Left lung (tissue), 14 donors: ENCODE results near the gene LRRC8A. TPM values are rescaled to one million over a fixed set of nuclear protein-coding genes. Genes with fewer than 3 reads are reported as not detected.

Source experiments
- ATAC-seq: fragments of 200-7000 bp; cut with Tn5 transposase; one replicate; pipeline ENCODE4 v1.9.1; 2020; ENCODE audit warnings: moderate library complexity
- DNase-seq, 4 donors: peaks; one replicate each; pipeline ENCODE4 v3.0.0-alpha.2; 2013 to 2020
- H3K27ac ChIP-seq, 2 donors: fragments of 200-600 bp; sonication (generic) in 1 of 2; one replicate each; pipeline versions ENCODE4 v1.5.0 to v1.8.0; 2020 to 2021
- H3K27me3 ChIP-seq, 2 donors: fragments of 200-600 bp; sonication (generic) in 1 of 2; one replicate each; pipeline versions ENCODE4 v1.5.0 to v1.8.0; 2020 to 2021
- H3K36me3 ChIP-seq, 2 donors: fragments of 200-600 bp; sonication (generic) in 1 of 2; one replicate each; pipeline versions ENCODE4 v1.5.0 to v1.8.0; 2020 to 2021
- H3K4me1 ChIP-seq, 2 donors: fragments of 200-600 bp; one replicate each; pipeline ENCODE4 v1.8.0; 2021
- H3K4me3 ChIP-seq, 2 donors: fragments of 200-600 bp; sonication (generic) in 1 of 2; one replicate each; pipeline versions ENCODE4 v1.5.0 to v1.8.0; 2020 to 2021; ENCODE audit warnings: mild to moderate bottlenecking in 1 of 2
- H3K9me3 ChIP-seq, 2 donors: fragments of 200-600 bp; sonication (generic) in 1 of 2; one replicate each; pipeline versions ENCODE4 v1.5.0 to v1.8.0; 2020 to 2021
- intact Hi-C, 2 donors: fragments of 100-400 bp; cut with DNase I; formaldehyde crosslinking; loops; one replicate each; pipeline versions ENCODE4 v1.11.2 to v1.14.2; 2022
- long read RNA-seq, 12 donors: library from polyadenylated mRNA in 2 of 12; unstranded in 2 of 12; transcript quantifications; one replicate each; pipeline ENCODE4 v2.0.0 and lab custom pipeline, GENCODE V29; 2019 to 2026
- polyA plus RNA-seq, 6 donors: library from polyadenylated mRNA; unstranded; fragments of 120-200 nt; gene quantifications; one replicate each; pipeline ENCODE4 v1.2.1, GENCODE V29; 2013; ENCODE audit not compliant: insufficient read length in 6 of 6
- total RNA-seq, 2 donors: library from RNA; stranded (reverse); fragmentation: NEBNext Ultra II Directional; extraction: Animal tissue kit (Norgen Biotek cat#: 25700); gene quantifications; one replicate each; pipeline ENCODE4 v1.2.1, GENCODE V29; 2021
- TF ChIP-seq, protein P1 (sequence below), 2 donors: fragments of 200-600 bp; sonication (generic) in 1 of 2; IDR thresholded peaks; one replicate each; pipeline versions ENCODE4 v1.5.0 to v1.8.0; 2021; ENCODE audit warnings: antibody characterized with exemption in 2 of 2
- donor health status: DM: no; HTN: yes; CAD: no.
- donor health status: DM: no; HTN: no; CAD: no.

The LRRC8A gene
- 10 to 100 TPM; 61.9 to 70.6 TPM for total RNA-seq
- polyA plus RNA-seq, result 10 to 100 TPM; 24.6 to 32.9 (median 28.2) TPM
- long read RNA-seq, donor 1, full-length matches to known transcripts, result 8 of 48 reads
- long read RNA-seq, donor 1, partial matches to known transcripts, result 40 of 48 reads
- long read RNA-seq, donor 1, other reads (novel, unspliced or antisense), result 0 of 48 reads
- long read RNA-seq, donor 2, full-length matches to known transcripts, result 3 of 10 reads
- long read RNA-seq, donor 2, partial matches to known transcripts, result 7 of 10 reads
- long read RNA-seq, donor 2, other reads (novel, unspliced or antisense), result 0 of 10 reads
- long read RNA-seq, donor 3, full-length matches to known transcripts, result 6 of 11 reads
- long read RNA-seq, donor 3, partial matches to known transcripts, result 5 of 11 reads
- long read RNA-seq, donor 3, other reads (novel, unspliced or antisense), result 0 of 11 reads
- long read RNA-seq, donor 4, full-length matches to known transcripts, result 5 of 11 reads
- long read RNA-seq, donor 4, partial matches to known transcripts, result 3 of 11 reads
- long read RNA-seq, donor 4, other reads (novel, unspliced or antisense), result 3 of 11 reads
- long read RNA-seq, donor 5, full-length matches to known transcripts, result 3 of 19 reads
- long read RNA-seq, donor 5, partial matches to known transcripts, result 16 of 19 reads
- long read RNA-seq, donor 5, other reads (novel, unspliced or antisense), result 0 of 19 reads
- long read RNA-seq, donor 6, full-length matches to known transcripts, result 4 of 4 reads
- long read RNA-seq, donor 6, partial matches to known transcripts, result 0 of 4 reads
- long read RNA-seq, donor 6, other reads (novel, unspliced or antisense), result 0 of 4 reads
- long read RNA-seq, donor 7, full-length matches to known transcripts, result 3 of 3 reads
- long read RNA-seq, donor 7, partial matches to known transcripts, result 0 of 3 reads
- long read RNA-seq, donor 7, other reads (novel, unspliced or antisense), result 0 of 3 reads
- long read RNA-seq, donor 8, full-length matches to known transcripts, result 6 of 26 reads
- long read RNA-seq, donor 8, partial matches to known transcripts, result 20 of 26 reads
- long read RNA-seq, donor 8, other reads (novel, unspliced or antisense), result 0 of 26 reads
- long read RNA-seq, donor 9, result 0 reads
- long read RNA-seq, donor 10, full-length matches to known transcripts, result 16 of 23 reads
- long read RNA-seq, donor 10, partial matches to known transcripts, result 4 of 23 reads
- long read RNA-seq, donor 10, other reads (novel, unspliced or antisense), result 3 of 23 reads
- long read RNA-seq, donor 11, full-length matches to known transcripts, result 14 of 26 reads
- long read RNA-seq, donor 11, partial matches to known transcripts, result 12 of 26 reads
- long read RNA-seq, donor 11, other reads (novel, unspliced or antisense), result 0 of 26 reads
- long read RNA-seq, donor 12, full-length matches to known transcripts, result 4 of 10 reads
- long read RNA-seq, donor 12, partial matches to known transcripts, result 6 of 10 reads
- long read RNA-seq, donor 12, other reads (novel, unspliced or antisense), result 0 of 10 reads

DNA sequence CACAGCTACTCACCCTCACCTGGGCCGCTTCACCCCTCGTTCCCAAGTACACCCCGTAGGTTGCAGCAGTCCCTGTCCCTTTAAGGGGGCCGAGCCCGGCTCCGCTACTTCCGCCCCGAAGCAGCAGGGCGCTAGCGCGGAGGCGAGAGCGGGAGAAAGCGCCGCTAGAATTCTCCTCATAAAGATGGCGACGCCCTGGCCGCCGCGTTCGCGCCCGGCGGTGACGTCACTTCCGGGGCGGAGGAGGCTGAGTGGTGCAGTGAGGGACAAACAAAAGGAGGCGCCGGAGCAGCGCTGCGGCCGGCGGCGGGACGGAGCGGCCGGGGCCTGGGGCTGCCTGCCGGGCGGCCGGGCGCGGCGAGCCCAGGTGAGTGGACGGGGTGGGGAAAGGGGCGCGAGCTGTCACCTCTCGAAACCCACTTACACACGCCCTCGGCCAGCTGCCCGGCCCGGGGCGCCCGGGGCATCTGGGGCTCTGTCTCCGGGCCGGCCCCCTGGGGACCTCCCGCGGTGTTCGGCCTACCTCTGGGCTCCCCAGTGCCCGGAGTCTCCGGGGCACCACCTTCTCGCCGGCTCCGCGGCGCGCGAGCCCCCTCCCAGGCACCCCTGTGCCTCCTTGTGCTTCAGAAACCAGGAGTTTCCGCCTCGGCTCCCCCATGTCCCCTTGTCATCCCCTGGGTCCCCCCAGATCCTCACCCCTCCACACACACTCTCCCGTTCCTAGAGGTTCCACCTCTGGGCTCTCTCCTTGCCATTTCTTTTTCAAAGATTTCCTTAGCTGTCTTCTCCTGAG is at the start of gene LRRC8A, which contains the start of gene KYAT1:
LRRC8A (plus strand) TSS at position 250 of the 793 bp plus-strand sequence. CDS start 25,032 bp downstream, outside the sequence.
KYAT1 (minus strand) TSS at position 67 of the 793 bp plus-strand sequence. CDS start 36,545 bp downstream, outside the sequence.
- Histone ChIP-seq H3K36me3 (peaks cover 0 to 31% of the 10 kb centered on the region in 2 donors), H3K9me3 (no peaks in the 10 kb centered on the region), H3K4me1 (peaks cover 12 to 55% of the 10 kb centered on the region in 2 donors), H3K27ac (peak within 1 kb of the TSS; percentile 90 to 93), H3K27me3 (no peaks in the 10 kb centered on the region), H3K4me3 (peak within 1 kb of the TSS; percentile 93 to 94)
- TF ChIP-seq, protein P1, sequence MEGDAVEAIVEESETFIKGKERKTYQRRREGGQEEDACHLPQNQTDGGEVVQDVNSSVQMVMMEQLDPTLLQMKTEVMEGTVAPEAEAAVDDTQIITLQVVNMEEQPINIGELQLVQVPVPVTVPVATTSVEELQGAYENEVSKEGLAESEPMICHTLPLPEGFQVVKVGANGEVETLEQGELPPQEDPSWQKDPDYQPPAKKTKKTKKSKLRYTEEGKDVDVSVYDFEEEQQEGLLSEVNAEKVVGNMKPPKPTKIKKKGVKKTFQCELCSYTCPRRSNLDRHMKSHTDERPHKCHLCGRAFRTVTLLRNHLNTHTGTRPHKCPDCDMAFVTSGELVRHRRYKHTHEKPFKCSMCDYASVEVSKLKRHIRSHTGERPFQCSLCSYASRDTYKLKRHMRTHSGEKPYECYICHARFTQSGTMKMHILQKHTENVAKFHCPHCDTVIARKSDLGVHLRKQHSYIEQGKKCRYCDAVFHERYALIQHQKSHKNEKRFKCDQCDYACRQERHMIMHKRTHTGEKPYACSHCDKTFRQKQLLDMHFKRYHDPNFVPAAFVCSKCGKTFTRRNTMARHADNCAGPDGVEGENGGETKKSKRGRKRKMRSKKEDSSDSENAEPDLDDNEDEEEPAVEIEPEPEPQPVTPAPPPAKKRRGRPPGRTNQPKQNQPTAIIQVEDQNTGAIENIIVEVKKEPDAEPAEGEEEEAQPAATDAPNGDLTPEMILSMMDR (IDR thresholded peaks at IDR 0.05), result peak in 1 of 2 donors; percentile 18
- ATAC-seq (peak; percentile 96), DNase-seq (peak; percentile 97 to 100 (median 98))
- intact Hi-C loops, result no loop called here

DNA sequence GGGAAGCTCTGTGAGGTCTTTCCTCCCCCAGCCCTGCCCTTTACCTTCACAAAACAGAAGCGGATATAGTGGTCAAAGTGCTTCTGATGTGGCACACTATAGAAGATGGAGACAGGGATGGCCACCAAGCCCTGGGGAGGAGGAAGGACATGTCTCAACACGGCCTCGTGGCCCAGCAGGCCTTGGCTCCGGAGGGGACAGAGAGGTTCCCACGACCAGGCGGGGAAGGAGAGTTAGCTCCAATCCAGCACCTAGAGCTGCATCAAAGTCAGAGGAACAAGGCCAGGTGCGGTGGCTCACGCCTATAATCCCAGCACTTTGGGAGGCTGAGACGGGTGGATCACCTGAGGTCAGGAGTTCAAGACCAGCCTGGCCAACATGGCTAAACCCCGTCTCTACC is 48.2 kb upstream of the LRRC8A start:
- TF ChIP-seq, protein P1 (IDR thresholded peaks at IDR 0.05), result no peak
- ATAC-seq (no peak), DNase-seq (peak in 1 of 4 donors; percentile 34)
- Histone ChIP-seq H3K27ac (no peak overlapping the region), H3K4me1 (peaks cover 4 to 12% of the 10 kb centered on the region in 2 donors), H3K27me3 (no peaks in the 10 kb centered on the region), H3K9me3 (no peaks in the 10 kb centered on the region), H3K36me3 (peaks cover 0 to 7% of the 10 kb centered on the region in 2 donors), H3K4me3 (no peak overlapping the region)
- intact Hi-C loops, result no loop called here

DNA sequence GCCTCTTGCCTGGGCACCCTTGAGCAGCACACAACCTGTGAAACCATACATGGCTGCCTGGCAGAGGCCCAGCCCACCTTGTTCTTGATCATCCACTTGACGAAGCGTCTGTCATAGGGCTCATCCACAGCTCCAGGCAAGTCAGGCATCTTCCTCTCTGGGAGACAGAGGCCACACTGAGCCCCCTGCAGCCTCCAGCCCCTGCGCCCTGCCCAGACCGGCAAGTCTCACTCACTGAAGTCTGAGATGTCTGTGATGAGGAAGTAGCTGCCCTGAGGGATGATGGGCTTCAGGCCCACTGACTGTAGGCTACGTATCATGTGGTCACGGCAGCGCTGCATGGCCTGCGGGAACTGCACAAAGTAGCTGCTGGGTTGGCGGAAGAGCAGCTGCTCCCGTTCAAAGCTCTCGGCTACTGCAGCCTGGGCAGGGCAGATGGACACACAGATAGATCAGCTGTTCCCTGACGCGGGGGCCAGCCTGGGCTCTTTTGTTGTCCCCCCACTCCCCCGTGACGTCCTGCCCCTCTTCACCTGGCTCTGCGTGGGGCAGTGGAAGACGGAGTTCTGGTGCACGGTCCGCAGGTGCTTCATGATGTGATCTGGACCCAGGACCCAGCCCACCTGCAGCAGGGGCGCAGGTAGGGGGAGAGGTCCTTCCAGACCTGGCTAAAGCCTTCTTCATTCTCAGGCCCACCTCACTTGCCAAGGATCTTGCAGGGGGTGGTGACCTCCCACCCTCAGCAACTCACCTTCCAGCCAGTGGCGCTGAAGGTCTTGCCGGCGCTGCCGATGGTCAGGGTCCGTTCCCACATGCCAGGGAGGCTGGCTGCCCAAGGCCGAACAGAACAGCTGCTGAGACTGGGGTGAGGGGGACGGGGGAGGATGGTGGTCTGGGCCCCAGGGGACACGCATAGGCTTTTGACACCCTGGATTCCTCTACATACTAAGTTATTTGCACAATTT is 46.4 kb upstream of the LRRC8A start:
- peak in 1 of 4 donors; percentile 65 for DNase-seq
- H3K9me3 ChIP-seq, result no peaks in the 10 kb centered on the region
- peaks cover 0 to 7% of the 10 kb centered on the region in 2 donors for H3K36me3 ChIP-seq
- H3K27ac ChIP-seq, result no peak overlapping the region
- no peak overlapping the region for H3K4me3 ChIP-seq
- H3K4me1 ChIP-seq, result no peaks in the 10 kb centered on the region
- ATAC-seq, result no peak
- intact Hi-C loops, result no loop called here
- TF ChIP-seq, protein P1 (IDR thresholded peaks at IDR 0.05), result no peak
- H3K27me3 ChIP-seq, result no peaks in the 10 kb centered on the region
